IMR-90 (cell line): ENCODE data around the gene VMO1. TPM values are rescaled to one million over a fixed set of nuclear protein-coding genes. Genes with fewer than 3 reads are reported as not detected.

Experiments
- ATAC-seq: fragments of 200-7000 bp; cut with Tn5 transposase; 2 replicates; pipeline ENCODE4 v1.9.1; 2020; ENCODE audit warnings: low read depth, mild to moderate bottlenecking, moderate library complexity
- BruUV-seq: library from RNA; stranded (reverse); fragments of 400-500 nt; replicated peaks from 2 replicates; lab custom pipeline; 2021; lab: Mats Ljungman, UMichigan
- CTCF ChIA-PET: fragments of 300-600 bp; formaldehyde crosslinking; extraction: SDS; loops from one replicate; lab custom pipeline; 2021; ENCODE audit warnings: antibody characterized with exemption; lab: Yijun Ruan, JAX
- POLR2A ChIA-PET: fragments of 300-600 bp; sonication (Branson Sonifier 250); formaldehyde crosslinking; loops from one replicate; lab custom pipeline; 2022; ENCODE audit warnings: antibody characterized with exemption; ENCODE audit not compliant: unreplicated experiment; lab: Charles Lee
- DNase-seq: peaks from one replicate; pipeline ENCODE4 v3.0.0; 2013
- H2AFZ ChIP-seq: replicated peaks from 2 replicates; pipeline ENCODE3; 2013; ENCODE audit warnings: low read length, mild to moderate bottlenecking; ENCODE audit not compliant: poor library complexity
- H2AK5ac ChIP-seq: 2 replicates; pipeline ENCODE4 v1.6.1; 2013; ENCODE audit warnings: low read depth, low read length, inconsistent platforms
- H2AK9ac ChIP-seq: replicated peaks from 2 replicates; pipeline ENCODE3; 2013; ENCODE audit warnings: mild to moderate bottlenecking, low read depth, low read length, moderate library complexity; ENCODE audit not compliant: poor library complexity
- H2BK120ac ChIP-seq: 2 replicates; pipeline ENCODE4 v1.6.1; 2013; ENCODE audit warnings: low read depth, low read length, inconsistent platforms
- H2BK15ac ChIP-seq: 3 replicates; pipeline ENCODE4 v1.6.1; 2013; ENCODE audit warnings: low read depth, low read length, inconsistent platforms
- H2BK20ac ChIP-seq: 2 replicates; pipeline ENCODE4 v1.6.1; 2013; ENCODE audit warnings: low read depth, mild to moderate bottlenecking, inconsistent platforms, low read length, moderate library complexity
- H2BK5ac ChIP-seq: 2 replicates; pipeline ENCODE4 v1.6.1; 2013; ENCODE audit warnings: mild to moderate bottlenecking, low read depth, low read length, inconsistent platforms; ENCODE audit not compliant: poor library complexity, severe bottlenecking
- H3K14ac ChIP-seq: replicated peaks from 2 replicates; pipeline ENCODE4 v1.6.1; 2013; ENCODE audit warnings: low read depth, low read length, inconsistent platforms
- H3K18ac ChIP-seq: 2 replicates; pipeline ENCODE4 v1.6.1; 2013; ENCODE audit warnings: low read depth, low read length, control low read depth
- H3K23ac ChIP-seq: 2 replicates; pipeline ENCODE4 v1.6.1; 2013; ENCODE audit warnings: low read depth, low read length, inconsistent platforms
- H3K27ac ChIP-seq: 2 replicates; pipeline ENCODE4 v1.5.1; 2013; ENCODE audit warnings: mild to moderate bottlenecking, control low read depth, low read length; ENCODE audit not compliant: insufficient read depth
- H3K27me3 ChIP-seq: 2 replicates; pipeline ENCODE4 v1.6.1; 2013; ENCODE audit warnings: low read length; ENCODE audit not compliant: control insufficient read depth, insufficient read depth
- H3K36me3 ChIP-seq: 2 replicates; pipeline ENCODE4 v1.6.1; 2013; ENCODE audit warnings: low read length, mixed read lengths; ENCODE audit not compliant: control insufficient read depth, insufficient read depth
- H3K4ac ChIP-seq: 2 replicates; pipeline ENCODE4 v1.6.1; 2013; ENCODE audit warnings: low read depth, low read length, inconsistent platforms
- H3K4me1 ChIP-seq: 2 replicates; pipeline ENCODE4 v1.6.1; 2013; ENCODE audit warnings: low read length, mixed read lengths; ENCODE audit not compliant: control insufficient read depth, insufficient read depth
- H3K4me2 ChIP-seq: 2 replicates; pipeline ENCODE4 v1.6.1; 2013; ENCODE audit warnings: low read depth, mild to moderate bottlenecking, control low read depth, low read length, moderate library complexity
- H3K4me3 ChIP-seq: 2 replicates; pipeline ENCODE4 v1.5.1; 2013; ENCODE audit warnings: low read depth, mild to moderate bottlenecking, control low read depth, low read length, moderate library complexity; ENCODE audit not compliant: insufficient read depth
- H3K56ac ChIP-seq: 2 replicates; pipeline ENCODE4 v1.6.1; 2013; ENCODE audit warnings: low read length, inconsistent platforms; ENCODE audit not compliant: insufficient read depth; ENCODE audit errors: extremely low read depth
- H3K79me1 ChIP-seq, 2 experiments: 2 replicates each; pipeline ENCODE4 v1.6.1; 2013; ENCODE audit warnings: low read length in 2 of 2, inconsistent platforms in 1 of 2, low read depth in 1 of 2
- H3K9ac ChIP-seq: 2 replicates; pipeline ENCODE4 v1.6.1; 2013; ENCODE audit warnings: low read depth, low read length, control low read depth
- H3K9me1 ChIP-seq: 2 replicates; pipeline ENCODE4 v1.6.1; 2013; ENCODE audit warnings: low read length, inconsistent platforms; ENCODE audit not compliant: insufficient read depth
- H3K9me3 ChIP-seq: 2 replicates; pipeline ENCODE4 v1.6.1; 2013; ENCODE audit warnings: low read length; ENCODE audit not compliant: control insufficient read depth, insufficient read depth
- H4K20me1 ChIP-seq: 2 replicates; pipeline ENCODE4 v1.6.1; 2013; ENCODE audit warnings: low read length, inconsistent platforms; ENCODE audit not compliant: insufficient read depth
- H4K5ac ChIP-seq: 2 replicates; pipeline ENCODE4 v1.6.1; 2013; ENCODE audit warnings: mild to moderate bottlenecking, low read depth, low read length, control low read depth
- H4K8ac ChIP-seq, 2 experiments: 2 replicates each; pipeline ENCODE4 v1.6.1; 2013; ENCODE audit warnings: low read depth in 2 of 2, low read length in 2 of 2, control low read depth in 1 of 2, inconsistent platforms in 1 of 2
- H4K91ac ChIP-seq: 2 replicates; pipeline ENCODE4 v1.6.1; 2013; ENCODE audit warnings: low read depth, low read length, inconsistent platforms; ENCODE audit not compliant: insufficient read depth
- BHLHE40 ChIP-seq: fragments of 150-350 bp; IDR thresholded peaks from 2 replicates; pipeline ENCODE4 v1.6.1; 2016; ENCODE audit warnings: mild to moderate bottlenecking, low read depth, low read length
- CHD1 ChIP-seq: IDR thresholded peaks from 2 replicates; pipeline ENCODE4 v1.6.1; 2012; ENCODE audit warnings: low read depth, low read length, improper control_type of control experiment
- MAFK ChIP-seq: IDR thresholded peaks from 2 replicates; pipeline ENCODE4 v1.6.1; 2012; ENCODE audit warnings: low read depth, low read length, improper control_type of control experiment
- MAZ ChIP-seq: IDR thresholded peaks from 2 replicates; pipeline ENCODE4 v1.6.1; 2012; ENCODE audit warnings: low read depth, mild to moderate bottlenecking, low read length, improper control_type of control experiment, moderate library complexity, borderline replicate concordance
- MXI1 ChIP-seq: IDR thresholded peaks from 2 replicates; pipeline ENCODE4 v1.6.1; 2012; ENCODE audit warnings: low read depth, mild to moderate bottlenecking, low read length, moderate library complexity, borderline replicate concordance
- NFE2L2 ChIP-seq: fragments of 150-350 bp; IDR thresholded peaks from 2 replicates; pipeline ENCODE4 v1.6.1; 2016; ENCODE audit warnings: low read depth, mild to moderate bottlenecking, low read length
- POLR2A ChIP-seq: IDR thresholded peaks from 2 replicates; pipeline ENCODE4 v1.6.1; 2012; ENCODE audit warnings: mild to moderate bottlenecking, low read depth, low read length
- RAD21 ChIP-seq: IDR thresholded peaks from 2 replicates; pipeline ENCODE4 v1.6.1; 2012; ENCODE audit warnings: low read length, improper control_type of control experiment
- RFX5 ChIP-seq: IDR thresholded peaks from 2 replicates; pipeline ENCODE4 v1.8.0; 2012; ENCODE audit warnings: low read depth, mild to moderate bottlenecking, low read length, moderate library complexity
- SMC3 ChIP-seq: fragments of 150-350 bp; IDR thresholded peaks from 2 replicates; pipeline ENCODE4 v1.6.1; 2016; ENCODE audit warnings: low read depth, mild to moderate bottlenecking, antibody characterized with exemption, low read length, moderate library complexity
- USF2 ChIP-seq: fragments of 150-350 bp; IDR thresholded peaks from 2 replicates; pipeline ENCODE4 v1.6.1; 2017; ENCODE audit warnings: mild to moderate bottlenecking, antibody characterized with exemption, low read length, low read depth
- WGBS, 2 experiments: methylation state at CpG; one replicate each; pipeline versions ENCODE4 v1.1.5 to v1.1.7; 2013; ENCODE audit warnings: missing lambda C conversion rate in 2 of 2; ENCODE audit not compliant: insufficient read length in 1 of 2; ENCODE audit errors: extremely low coverage in 2 of 2; 5-methylcytosine and 5-hydroxymethylcytosine counted together
- dilution Hi-C: fragments of 300-500 bp; cut with HindIII; formaldehyde crosslinking; loops from one replicate; pipeline ENCODE4 v1.14.3; 2018; ENCODE audit warnings: low sequenced_read_pairs; ENCODE audit not compliant: unreplicated experiment
- in situ Hi-C: fragments of 300-500 bp; cut with MboI; formaldehyde crosslinking; loops from 3 replicates; pipeline ENCODE4 v1.14.3; 2019; ENCODE audit warnings: low sequenced_read_pairs, inconsistent platforms, mixed read lengths
- intact Hi-C: fragments of 100-400 bp; cut with micrococcal nuclease; formaldehyde crosslinking; loops from 2 replicates; pipeline ENCODE4 v1.10.0; 2022
- polyA plus RNA-seq, 3 experiments: library from polyadenylated mRNA; depleted of rRNA; stranded (reverse); fragments of >200 nt; gene quantifications; 2 replicates each; pipeline ENCODE4 v1.2.3, GENCODE V29; 2012; ENCODE audit warnings: low replicate concordance in 1 of 3
- total RNA-seq: library from RNA; depleted of rRNA; stranded (reverse); fragments of >200 nt; gene quantifications from 2 replicates; pipeline ENCODE4 v1.2.3, GENCODE V29; 2012
- TF ChIP-seq, protein P1 (sequence below): fragments of 150-350 bp; IDR thresholded peaks from 2 replicates; pipeline ENCODE4 v1.6.1; 2016; ENCODE audit warnings: low read depth, mild to moderate bottlenecking, low read length, moderate library complexity, borderline replicate concordance

VMO1 gene
- total and polyA plus RNA-seq, 2 of the 4 experiments (the other 2 are of a cell fraction): 0.14 TPM; not detected in 1

- DNase-seq (no peak), ATAC-seq (no peak)
- no peak overlapping the region for H3K56ac ChIP-seq
- dilution Hi-C loops: no loop called here
- in situ Hi-C loops: loop anchor here (5.0 kb wide), 1 partner anchor 96 kb away; no protein-coding TSS in a partner anchor
- no peak overlapping the region for H2AK5ac ChIP-seq
- H2BK20ac ChIP-seq: no peak overlapping the region
- H3K4ac ChIP-seq: no peak overlapping the region
- no peaks in the 10 kb centered on the region for H3K36me3 ChIP-seq
- no CpG with 5 or more reads among the region's 6 CpGs for WGBS, 2 experiments
- no peak overlapping the region for H2BK5ac ChIP-seq
- peaks cover 5% of the 10 kb centered on the region; the same call in 1 of the 2 replicates for H3K4me1 ChIP-seq
- CTCF ChIA-PET: no interaction called here
- H3K9ac ChIP-seq: no peak overlapping the region
- H4K91ac ChIP-seq: no peak overlapping the region
- POLR2A ChIA-PET: no interaction called here
- no peak overlapping the region for H4K8ac ChIP-seq
- peaks cover 40% of the 10 kb centered on the region for H3K27me3 ChIP-seq
- H3K18ac ChIP-seq: no peak overlapping the region
- TF ChIP-seq POLR2A: no peak
- TF ChIP-seq RAD21: no peak
- TF ChIP-seq, protein P1, sequence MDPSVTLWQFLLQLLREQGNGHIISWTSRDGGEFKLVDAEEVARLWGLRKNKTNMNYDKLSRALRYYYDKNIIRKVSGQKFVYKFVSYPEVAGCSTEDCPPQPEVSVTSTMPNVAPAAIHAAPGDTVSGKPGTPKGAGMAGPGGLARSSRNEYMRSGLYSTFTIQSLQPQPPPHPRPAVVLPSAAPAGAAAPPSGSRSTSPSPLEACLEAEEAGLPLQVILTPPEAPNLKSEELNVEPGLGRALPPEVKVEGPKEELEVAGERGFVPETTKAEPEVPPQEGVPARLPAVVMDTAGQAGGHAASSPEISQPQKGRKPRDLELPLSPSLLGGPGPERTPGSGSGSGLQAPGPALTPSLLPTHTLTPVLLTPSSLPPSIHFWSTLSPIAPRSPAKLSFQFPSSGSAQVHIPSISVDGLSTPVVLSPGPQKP: no peak
- TF ChIP-seq MAFK: no peak
- no peak for TF ChIP-seq BHLHE40
- no peak for TF ChIP-seq MAZ
- no peak for TF ChIP-seq MXI1
- no peak for TF ChIP-seq NFE2L2
- no peak for TF ChIP-seq SMC3
- no peak for TF ChIP-seq CHD1
- no peak for TF ChIP-seq USF2
- TF ChIP-seq RFX5: no peak
- H3K27ac ChIP-seq: no peak overlapping the region
- peaks cover 0 to 5% of the 10 kb centered on the region in 2 experiments; a peak in 2 of 4 replicates for H3K79me1 ChIP-seq
- peak overlapping the region; percentile 65; the same call in 1 of the 2 replicates for H3K23ac ChIP-seq
- no peaks in the 10 kb centered on the region for H3K9me3 ChIP-seq
- peaks cover 4% of the 10 kb centered on the region for H3K9me1 ChIP-seq
- no peak overlapping the region for H2BK120ac ChIP-seq
- no peak overlapping the region for H3K14ac ChIP-seq
- no peak overlapping the region for H4K5ac ChIP-seq
- H2BK15ac ChIP-seq: no peak overlapping the region
- no peak overlapping the region; the same call in 1 of the 2 replicates for H3K4me2 ChIP-seq
- no peaks in the 10 kb centered on the region for H4K20me1 ChIP-seq
- H2AK9ac ChIP-seq: no peak overlapping the region
- no peak overlapping the region for H2AFZ ChIP-seq
- intact Hi-C loops: no loop called here
- H3K4me3 ChIP-seq: no peak overlapping the region
- no TSS peak for BruUV-seq
Observed at GRCh38 chr17:4786516-4786915, 352 bp upstream of the VMO1 start.
